BJ (cell line): ENCODE measurements around the gene SDCCAG8. TPM values are rescaled to one million over a fixed set of nuclear protein-coding genes. Genes with fewer than 3 reads are reported as not detected.

Experiments
- CTCF ChIA-PET: fragments of 350-600 bp; formaldehyde crosslinking; extraction: SDS; loops from one replicate; lab custom pipeline; 2021; ENCODE audit warnings: antibody characterized with exemption, inconsistent platforms; lab: Yijun Ruan, JAX
- POLR2A ChIA-PET: fragments of 300-600 bp; sonication (Branson Sonifier 250); formaldehyde crosslinking; extraction: SDS; loops from one replicate; lab custom pipeline; 2021; ENCODE audit warnings: antibody characterized with exemption; lab: Charles Lee
- DNase-seq: peaks from one replicate; pipeline ENCODE4 v3.0.0-alpha.2; 2011; ENCODE audit warnings: low read depth
- H3K27me3 ChIP-seq: 2 replicates; pipeline ENCODE4 v1.6.0; 2011; ENCODE audit warnings: low read length; ENCODE audit not compliant: control insufficient read depth, insufficient read depth
- H3K36me3 ChIP-seq: 2 replicates; pipeline ENCODE4 v1.5.1; 2011; ENCODE audit warnings: low read length; ENCODE audit not compliant: control insufficient read depth, insufficient read depth
- H3K4me3 ChIP-seq: 2 replicates; pipeline ENCODE4 v1.5.1; 2011; ENCODE audit warnings: low read depth, mild to moderate bottlenecking, control low read depth, low read length
- CTCF ChIP-seq: IDR thresholded peaks from 2 replicates; pipeline ENCODE4 v1.5.1; 2011; ENCODE audit warnings: low read depth, mild to moderate bottlenecking, control low read depth, inconsistent platforms, low read length, moderate library complexity; ENCODE audit not compliant: insufficient read depth
- polyA plus RNA-seq: library from polyadenylated mRNA; depleted of rRNA; stranded (reverse); fragments of >200 nt; gene quantifications from 2 replicates; pipeline ENCODE4 v1.2.3, GENCODE V29; 2011

The SDCCAG8 gene
- polyA plus RNA-seq, 1 experiment: 17.0 TPM

GRCh38 chr1:243363832-243364231, 108.0 kb downstream of the SDCCAG8 start:
- ChIA-PET POLR2A (no interaction called here), CTCF (interaction anchor here (0.7 kb wide), 1 partner anchor 37 kb away, joined by 3 read pairs; no protein-coding TSS in a partner anchor)
- H3K27me3 ChIP-seq: no peaks in the 10 kb centered on the region
- no peak overlapping the region for H3K4me3 ChIP-seq
- no peak for DNase-seq
- no peak for TF ChIP-seq CTCF
- H3K36me3 ChIP-seq: no peaks in the 10 kb centered on the region

- CTCF ChIA-PET: interaction anchor here (0.7 kb wide), 1 partner anchor 37 kb away, joined by 3 read pairs; no protein-coding TSS in a partner anchor
- DNase-seq: no peak
- Histone ChIP-seq H3K4me3 (no peak overlapping the region), H3K36me3 (no peaks in the 10 kb centered on the region), H3K27me3 (no peaks in the 10 kb centered on the region)
- TF ChIP-seq CTCF: no peak
- POLR2A ChIA-PET: no interaction called here
Measured at GRCh38 chr1:243364330-243364729, 108.5 kb downstream of the SDCCAG8 start.

GRCh38 chr1:243364866-243365265, 109.0 kb downstream of the SDCCAG8 start:
- no peak for TF ChIP-seq CTCF
- no peak for DNase-seq
- H3K36me3 ChIP-seq: no peaks in the 10 kb centered on the region
- H3K27me3 ChIP-seq: no peaks in the 10 kb centered on the region
- H3K4me3 ChIP-seq: no peak overlapping the region
- ChIA-PET POLR2A (no interaction called here), CTCF (no interaction called here)

- no peak for TF ChIP-seq CTCF
- ChIA-PET POLR2A (no interaction called here), CTCF (no interaction called here)
- no peak for DNase-seq
- no peak overlapping the region for H3K4me3 ChIP-seq
- H3K27me3 ChIP-seq: no peaks in the 10 kb centered on the region
- no peaks in the 10 kb centered on the region for H3K36me3 ChIP-seq
Measured at GRCh38 chr1:243367314-243367713, 111.5 kb downstream of the SDCCAG8 start.

- TF ChIP-seq CTCF: no peak
- ChIA-PET CTCF (no interaction called here), POLR2A (no interaction called here)
- Histone ChIP-seq H3K27me3 (no peaks in the 10 kb centered on the region), H3K36me3 (no peaks in the 10 kb centered on the region; the same call in 1 of the 2 replicates), H3K4me3 (no peak overlapping the region)
- DNase-seq: no peak
Measured at GRCh38 chr1:243374412-243374811, 118.6 kb downstream of the SDCCAG8 start.
